Raji (cell line): Measurements from ENCODE around the gene DRD3.

Experiments used
- POLR2A ChIP-seq: IDR thresholded peaks from 2 replicates; pipeline ENCODE4 v1.6.1; 2011; ENCODE audit warnings: low read depth, low read length, control low read depth; ENCODE audit not compliant: insufficient read depth

Gene DRD3

DNA sequence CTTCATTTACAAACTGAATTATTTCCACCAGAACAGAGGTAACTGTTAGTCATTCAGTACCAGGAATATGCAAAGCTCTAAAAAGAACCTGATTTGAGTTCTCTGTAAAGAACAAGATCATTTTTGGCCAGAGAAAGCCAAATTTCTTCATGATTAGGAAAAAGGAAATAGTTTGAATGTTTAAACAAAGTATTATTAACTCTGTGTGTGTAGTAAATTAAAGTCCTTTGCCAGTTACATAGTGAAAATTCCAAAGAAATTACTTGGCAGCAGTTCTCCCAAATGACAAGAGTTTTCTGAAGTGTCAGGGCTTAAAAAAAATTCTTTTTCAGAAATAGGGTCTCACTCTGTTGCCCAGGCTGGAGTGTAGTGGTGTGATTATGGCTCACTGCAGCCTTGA is 97.8 kb downstream of the DRD3 start:
- TF ChIP-seq POLR2A: no peak

DNA sequence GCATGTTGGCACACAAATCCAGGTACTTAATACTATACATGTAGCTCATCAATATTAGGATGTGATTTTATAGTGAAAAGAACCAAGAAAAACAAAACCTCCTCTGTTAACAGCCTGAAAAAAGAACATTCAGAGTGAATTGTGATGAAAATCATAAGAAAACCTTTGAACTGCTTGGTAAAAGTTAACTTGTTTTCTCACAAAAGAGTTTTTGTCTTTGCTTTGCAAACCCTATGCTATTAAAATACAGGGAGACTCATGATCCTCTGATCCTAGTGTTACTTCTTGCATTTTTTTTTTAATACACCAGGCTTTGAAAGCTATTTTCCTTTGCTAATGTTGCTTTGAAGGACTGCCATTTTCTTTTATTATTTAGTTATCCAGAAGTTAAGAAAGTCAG is 98.7 kb downstream of the DRD3 start:
- TF ChIP-seq POLR2A: no peak

DNA sequence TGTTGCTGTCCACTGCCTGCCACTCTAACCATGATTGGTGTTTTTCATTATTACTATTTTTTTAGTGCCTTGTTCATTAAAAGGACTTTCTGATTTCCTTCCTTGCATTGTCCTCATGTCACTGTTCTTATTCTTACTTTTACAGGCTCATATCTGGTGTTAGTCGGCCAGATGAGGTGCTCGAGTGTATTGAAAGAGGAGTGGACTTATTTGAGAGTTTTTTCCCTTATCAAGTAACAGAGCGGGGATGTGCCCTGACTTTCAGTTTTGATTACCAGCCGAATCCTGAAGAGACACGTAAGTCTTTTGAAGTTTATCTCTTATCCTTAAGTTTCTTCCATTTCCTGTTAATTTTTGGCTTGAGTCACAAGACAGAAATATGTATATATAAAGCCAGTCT is 99.1 kb downstream of the DRD3 start:
- TF ChIP-seq POLR2A: no peak

DNA sequence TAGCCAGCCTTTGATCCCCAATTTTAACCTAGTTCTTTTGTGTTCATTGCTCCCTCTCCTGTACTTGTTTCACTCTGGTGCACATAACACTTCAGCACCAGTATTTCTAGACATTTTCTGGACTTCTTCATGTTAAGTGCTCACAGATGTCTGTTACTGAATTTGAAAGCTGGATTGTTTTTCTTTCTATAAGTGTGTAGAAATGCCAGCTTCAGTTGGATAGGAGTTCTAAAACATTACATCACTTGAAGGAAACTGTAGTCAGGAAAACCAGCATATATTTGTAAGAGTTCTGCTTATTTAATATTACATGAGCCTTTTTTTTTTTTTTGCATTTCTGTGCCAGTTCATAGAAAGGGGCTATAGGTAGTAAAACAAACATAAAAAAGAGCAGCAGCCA is 100.7 kb downstream of the DRD3 start:
- no peak for TF ChIP-seq POLR2A
